ENCODE data around the gene ANXA2R. TPM values are rescaled to one million over a fixed set of nuclear protein-coding genes. Genes with fewer than 3 reads are reported as not detected.

ANXA2R gene
- total and polyA plus RNA-seq, 2 donors (not counting 1 experiment from before 2014, with no cell fraction given) = 0.61 to 1.8 TPM

- peak overlapping the region; percentile 30 for H3K27ac ChIP-seq (ENCODE audit: insufficient read depth, low read length)
- H3K27me3 ChIP-seq (ENCODE audit: control insufficient read depth, insufficient read depth, low read length) = no peaks in the 10 kb centered on the region
- no peaks in the 10 kb centered on the region for H3K36me3 ChIP-seq (ENCODE audit: control insufficient read depth, insufficient read depth, low read length)
- peak; percentile 91 to 92 for DNase-seq (ENCODE audit: low read depth in 2 of 2)
- peaks cover 4% of the 10 kb centered on the region for H3K4me1 ChIP-seq (ENCODE audit: control insufficient read depth, extremely low read depth, insufficient read depth, low read length)
- H3K4me3 ChIP-seq (replicated peaks in 1 of 4; ENCODE audit: control extremely low read depth in 1 of 4, insufficient read depth in 1 of 4, low read depth in 3 of 4, low read length in 4 of 4) = peak overlapping the region; percentile 3 to 80 (median 30)
- peak overlapping the region; percentile 79 for H3K4me2 ChIP-seq (ENCODE audit: extremely low read depth, insufficient read depth, low read length)
- no peaks in the 10 kb centered on the region for H4K20me1 ChIP-seq (ENCODE audit: control insufficient read depth, extremely low read depth, insufficient read depth, low read length)
- H3K9me3 ChIP-seq (ENCODE audit: control insufficient read depth, insufficient read depth, low read depth, low read length) = no peaks in the 10 kb centered on the region
- no peaks in the 10 kb centered on the region for H3K79me2 ChIP-seq (ENCODE audit: control insufficient read depth, insufficient read depth, low read length)
- peak overlapping the region; percentile 32 for H2AFZ ChIP-seq (ENCODE audit: low read length)
- H3K9ac ChIP-seq (ENCODE audit: insufficient read depth, low read length) = no peak overlapping the region
- TF ChIP-seq EZH2 (IDR thresholded peaks at IDR 0.05; ENCODE audit: low read length, missing control alignments) = no peak
- TF ChIP-seq, protein P1, sequence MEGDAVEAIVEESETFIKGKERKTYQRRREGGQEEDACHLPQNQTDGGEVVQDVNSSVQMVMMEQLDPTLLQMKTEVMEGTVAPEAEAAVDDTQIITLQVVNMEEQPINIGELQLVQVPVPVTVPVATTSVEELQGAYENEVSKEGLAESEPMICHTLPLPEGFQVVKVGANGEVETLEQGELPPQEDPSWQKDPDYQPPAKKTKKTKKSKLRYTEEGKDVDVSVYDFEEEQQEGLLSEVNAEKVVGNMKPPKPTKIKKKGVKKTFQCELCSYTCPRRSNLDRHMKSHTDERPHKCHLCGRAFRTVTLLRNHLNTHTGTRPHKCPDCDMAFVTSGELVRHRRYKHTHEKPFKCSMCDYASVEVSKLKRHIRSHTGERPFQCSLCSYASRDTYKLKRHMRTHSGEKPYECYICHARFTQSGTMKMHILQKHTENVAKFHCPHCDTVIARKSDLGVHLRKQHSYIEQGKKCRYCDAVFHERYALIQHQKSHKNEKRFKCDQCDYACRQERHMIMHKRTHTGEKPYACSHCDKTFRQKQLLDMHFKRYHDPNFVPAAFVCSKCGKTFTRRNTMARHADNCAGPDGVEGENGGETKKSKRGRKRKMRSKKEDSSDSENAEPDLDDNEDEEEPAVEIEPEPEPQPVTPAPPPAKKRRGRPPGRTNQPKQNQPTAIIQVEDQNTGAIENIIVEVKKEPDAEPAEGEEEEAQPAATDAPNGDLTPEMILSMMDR (conservative IDR thresholded peaks at IDR 0.05 in 1 of 2, IDR thresholded peaks at IDR 0.05 in 1 of 2; ENCODE audit: low read depth in 1 of 2, low read length in 2 of 2) = peak; percentile 11 to 55
These were observed 20.3 kb downstream of the ANXA2R start for GRCh38 chr5:43019614-43020398.

- Histone ChIP-seq H3K36me3 (ENCODE audit: control insufficient read depth, insufficient read depth, low read length) (no peaks in the 10 kb centered on the region), H3K79me2 (ENCODE audit: control insufficient read depth, insufficient read depth, low read length) (no peaks in the 10 kb centered on the region), H3K9me3 (ENCODE audit: control insufficient read depth, insufficient read depth, low read depth, low read length) (no peaks in the 10 kb centered on the region), H4K20me1 (ENCODE audit: control insufficient read depth, extremely low read depth, insufficient read depth, low read length) (no peaks in the 10 kb centered on the region), H3K4me1 (ENCODE audit: control insufficient read depth, extremely low read depth, insufficient read depth, low read length) (peaks cover 4% of the 10 kb centered on the region), H3K4me2 (ENCODE audit: extremely low read depth, insufficient read depth, low read length) (peak overlapping the region; percentile 79), H3K27ac (ENCODE audit: insufficient read depth, low read length) (peak overlapping the region; percentile 41), H3K9ac (ENCODE audit: insufficient read depth, low read length) (no peak overlapping the region), H2AFZ (ENCODE audit: low read length) (peak overlapping the region; percentile 32), H3K4me3 (replicated peaks in 1 of 4; ENCODE audit: control extremely low read depth in 1 of 4, insufficient read depth in 1 of 4, low read depth in 3 of 4, low read length in 4 of 4) (peak overlapping the region in 2 of 4 experiments; percentile 3 to 80), H3K27me3 (ENCODE audit: control insufficient read depth, insufficient read depth, low read length) (no peaks in the 10 kb centered on the region)
- DNase-seq (ENCODE audit: low read depth in 2 of 2) = peak in 1 of 2 donors; percentile 10
- TF ChIP-seq, protein P1 (conservative IDR thresholded peaks at IDR 0.05 in 1 of 2, IDR thresholded peaks at IDR 0.05 in 1 of 2; ENCODE audit: low read depth in 1 of 2, low read length in 2 of 2) = no peak
- no peak for TF ChIP-seq EZH2 (IDR thresholded peaks at IDR 0.05; ENCODE audit: low read length, missing control alignments)
These were observed 20.9 kb downstream of the ANXA2R start for GRCh38 chr5:43019291-43019613.

DNA sequence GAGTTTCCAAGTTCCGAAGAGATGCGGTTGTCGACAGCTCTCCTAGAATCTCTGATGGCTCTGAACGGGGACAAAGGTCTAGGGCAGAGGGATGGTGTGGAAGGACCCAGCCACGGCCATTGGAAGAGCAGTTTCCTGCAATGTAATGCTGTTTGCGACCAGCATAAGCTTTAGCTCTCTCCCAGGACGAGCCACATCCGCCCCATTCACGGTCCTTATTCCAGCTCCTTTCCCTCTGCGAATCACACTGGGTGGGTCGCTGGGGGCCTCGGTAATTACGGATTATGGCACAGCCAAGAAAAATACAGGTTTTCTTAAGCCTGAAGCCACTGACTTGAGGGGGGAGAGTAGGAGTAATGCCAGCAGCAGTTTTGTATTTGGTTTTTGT lies 22.7 kb downstream of the ANXA2R start:
- H3K27me3 ChIP-seq (ENCODE audit: control insufficient read depth, insufficient read depth, low read length) = no peaks in the 10 kb centered on the region
- no peaks in the 10 kb centered on the region for H3K36me3 ChIP-seq (ENCODE audit: control insufficient read depth, insufficient read depth, low read length)
- peak overlapping the region; percentile 45 for H3K9ac ChIP-seq (ENCODE audit: insufficient read depth, low read length)
- peak; percentile 53 to 63 for DNase-seq (ENCODE audit: low read depth in 2 of 2)
- no peaks in the 10 kb centered on the region for H3K9me3 ChIP-seq (ENCODE audit: control insufficient read depth, insufficient read depth, low read depth, low read length)
- peaks cover 4% of the 10 kb centered on the region for H3K4me1 ChIP-seq (ENCODE audit: control insufficient read depth, extremely low read depth, insufficient read depth, low read length)
- H3K27ac ChIP-seq (ENCODE audit: insufficient read depth, low read length) = peak overlapping the region; percentile 94
- no peaks in the 10 kb centered on the region for H3K79me2 ChIP-seq (ENCODE audit: control insufficient read depth, insufficient read depth, low read length)
- H3K4me3 ChIP-seq (replicated peaks in 1 of 4; ENCODE audit: control extremely low read depth in 1 of 4, insufficient read depth in 1 of 4, low read depth in 3 of 4, low read length in 4 of 4) = peak overlapping the region; percentile 59 to 66 (median 61)
- H3K4me2 ChIP-seq (ENCODE audit: extremely low read depth, insufficient read depth, low read length) = peak overlapping the region; percentile 73
- peak overlapping the region; percentile 20 for H2AFZ ChIP-seq (ENCODE audit: low read length)
- TF ChIP-seq, protein P1 (conservative IDR thresholded peaks at IDR 0.05 in 1 of 2, IDR thresholded peaks at IDR 0.05 in 1 of 2; ENCODE audit: low read depth in 1 of 2, low read length in 2 of 2) = peak in 1 of 2 donors; percentile 11
- no peak for TF ChIP-seq EZH2 (IDR thresholded peaks at IDR 0.05; ENCODE audit: low read length, missing control alignments)
- H4K20me1 ChIP-seq (ENCODE audit: control insufficient read depth, extremely low read depth, insufficient read depth, low read length) = no peaks in the 10 kb centered on the region
